Fibroblast of lung (primary cell): Measurements from ENCODE around the gene SLMAP.

Experiments used
- CTCF ChIP-seq, 2 donors: IDR thresholded peaks in 1 of 2; conservative IDR thresholded peaks in 1 of 2; 1 replicate in 1 of 2; 2 replicates in 1 of 2; pipeline ENCODE4 v1.5.1; 2011 to 2012; ENCODE audit warnings: low read length in 2 of 2, control low read depth in 1 of 2, inconsistent platforms in 1 of 2, low read depth in 1 of 2, mild to moderate bottlenecking in 1 of 2
- EZH2 ChIP-seq: IDR thresholded peaks from 2 replicates; pipeline ENCODE4 v1.5.1; 2012; ENCODE audit warnings: low read length, control low read depth, mild to moderate bottlenecking; ENCODE audit errors: missing control alignments

GRCh38 chr3:57949344-57949743, 193.2 kb downstream of the SLMAP start:
- TF ChIP-seq CTCF (conservative IDR thresholded peaks at IDR 0.05 in 1 of 2, IDR thresholded peaks at IDR 0.05 in 1 of 2; ENCODE audit: low read depth in 1 of 2, low read length in 2 of 2): no peak
- TF ChIP-seq EZH2: no peak
